Lower leg skin (tissue), 3 donors: ENCODE measurements around the gene HERC2.

Source experiments
- POLR2A ChIP-seq, 2 donors: fragments of 450-650 bp; IDR thresholded peaks; one replicate each; pipeline ENCODE4 v1.6.1; 2016 to 2017; ENCODE audit warnings: antibody characterized with exemption in 2 of 2, mild to moderate bottlenecking in 1 of 2, moderate library complexity in 1 of 2
- TF ChIP-seq, protein P1 (sequence below), 3 donors: fragments of 450-650 bp; IDR thresholded peaks; one replicate each; pipeline ENCODE4 v1.5.1; 2016; ENCODE audit warnings: antibody characterized with exemption in 3 of 3, mild to moderate bottlenecking in 3 of 3, moderate library complexity in 2 of 3

DNA sequence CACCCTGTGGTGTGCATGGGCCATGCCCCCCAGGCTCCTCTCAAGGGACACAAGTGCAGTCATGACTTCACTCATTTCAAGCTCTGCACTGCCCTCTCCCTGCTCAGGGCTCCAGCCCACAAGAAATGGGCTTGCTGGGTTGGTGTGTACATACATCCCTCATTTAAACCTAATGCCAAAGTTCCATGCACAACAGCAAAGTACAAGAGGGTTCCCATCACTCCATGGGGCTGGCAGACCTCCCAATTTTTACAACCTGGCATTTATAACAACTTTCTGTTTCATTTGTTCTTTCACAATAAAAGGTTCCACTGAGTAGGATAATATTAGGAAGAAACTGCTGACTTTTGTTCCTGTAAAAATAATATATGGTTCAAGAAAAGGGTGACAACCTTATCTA, 54.3 kb downstream of the HERC2 start:
- no peak for TF ChIP-seq POLR2A (IDR thresholded peaks at IDR 0.05)
- TF ChIP-seq, protein P1, sequence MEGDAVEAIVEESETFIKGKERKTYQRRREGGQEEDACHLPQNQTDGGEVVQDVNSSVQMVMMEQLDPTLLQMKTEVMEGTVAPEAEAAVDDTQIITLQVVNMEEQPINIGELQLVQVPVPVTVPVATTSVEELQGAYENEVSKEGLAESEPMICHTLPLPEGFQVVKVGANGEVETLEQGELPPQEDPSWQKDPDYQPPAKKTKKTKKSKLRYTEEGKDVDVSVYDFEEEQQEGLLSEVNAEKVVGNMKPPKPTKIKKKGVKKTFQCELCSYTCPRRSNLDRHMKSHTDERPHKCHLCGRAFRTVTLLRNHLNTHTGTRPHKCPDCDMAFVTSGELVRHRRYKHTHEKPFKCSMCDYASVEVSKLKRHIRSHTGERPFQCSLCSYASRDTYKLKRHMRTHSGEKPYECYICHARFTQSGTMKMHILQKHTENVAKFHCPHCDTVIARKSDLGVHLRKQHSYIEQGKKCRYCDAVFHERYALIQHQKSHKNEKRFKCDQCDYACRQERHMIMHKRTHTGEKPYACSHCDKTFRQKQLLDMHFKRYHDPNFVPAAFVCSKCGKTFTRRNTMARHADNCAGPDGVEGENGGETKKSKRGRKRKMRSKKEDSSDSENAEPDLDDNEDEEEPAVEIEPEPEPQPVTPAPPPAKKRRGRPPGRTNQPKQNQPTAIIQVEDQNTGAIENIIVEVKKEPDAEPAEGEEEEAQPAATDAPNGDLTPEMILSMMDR (IDR thresholded peaks at IDR 0.05): no peak
